HUDEP-2 (cell line): ENCODE measurements around the gene ADAR.

ENCODE experiments used
- DNase-seq, 76 experiments: peaks; one replicate each; lab custom pipeline; 2025; ENCODE audit not compliant: unreplicated experiment in 76 of 76; lab: John Stamatoyannopoulos, UW

The ADAR gene

GRCh38 chr1:154586641-154587040 is 21.3 kb downstream of the ADAR start:
- no peak for DNase-seq

DNA sequence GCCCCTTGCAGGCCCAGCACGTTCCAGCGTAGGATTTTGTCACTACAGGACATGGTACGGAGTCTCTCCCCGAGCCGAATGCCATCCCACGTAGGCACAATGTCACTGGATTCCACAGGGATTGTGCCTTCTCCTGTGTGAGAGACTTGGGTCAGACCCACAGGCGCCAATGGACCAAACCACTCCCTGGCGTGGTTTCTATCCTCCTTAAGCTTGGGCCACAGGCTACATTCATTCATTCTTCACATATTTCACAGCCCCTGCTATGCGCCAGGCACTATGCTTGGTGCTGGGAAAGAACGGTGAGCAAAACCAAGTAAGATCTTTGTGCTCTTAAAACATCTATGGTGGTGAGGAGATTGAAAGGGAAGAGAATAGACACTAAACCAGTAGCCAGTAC is 21.8 kb downstream of the ADAR start:
- DNase-seq = no peak

DNA sequence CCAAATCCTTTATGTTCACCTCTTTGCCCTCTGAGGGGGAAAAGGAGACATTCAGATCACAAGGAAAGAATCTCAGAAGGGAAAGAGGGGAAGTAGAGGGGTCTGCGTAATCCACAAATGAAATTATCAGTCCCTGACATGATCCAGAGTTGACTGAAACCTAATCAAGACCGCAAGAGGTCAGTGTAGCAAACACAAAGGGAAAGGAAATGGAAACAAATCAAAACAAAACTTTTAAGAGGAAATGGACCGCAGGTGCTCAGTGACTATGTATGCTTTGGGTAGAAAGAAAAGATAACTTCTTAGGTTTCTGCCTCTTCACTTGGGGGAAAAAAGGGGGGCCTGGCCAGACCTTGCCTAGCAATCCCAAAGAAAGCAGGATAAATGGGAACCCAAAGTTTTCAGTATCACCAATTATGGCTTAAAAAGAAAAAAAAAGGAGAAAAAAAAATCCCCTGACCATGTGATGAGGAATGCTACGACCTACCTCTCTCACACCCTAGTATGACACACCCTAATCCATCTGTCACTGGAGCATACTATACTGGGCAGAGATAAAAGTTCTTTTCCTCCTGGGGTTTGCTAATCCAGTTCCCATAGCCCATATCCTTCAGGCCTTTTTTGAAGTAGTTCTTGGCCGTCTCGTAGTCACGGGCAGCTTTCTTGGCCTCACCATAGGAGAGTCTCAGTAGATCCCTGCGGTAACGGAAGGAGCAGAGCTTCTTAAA is 23.6 kb downstream of the ADAR start:
- no peak for DNase-seq

DNA sequence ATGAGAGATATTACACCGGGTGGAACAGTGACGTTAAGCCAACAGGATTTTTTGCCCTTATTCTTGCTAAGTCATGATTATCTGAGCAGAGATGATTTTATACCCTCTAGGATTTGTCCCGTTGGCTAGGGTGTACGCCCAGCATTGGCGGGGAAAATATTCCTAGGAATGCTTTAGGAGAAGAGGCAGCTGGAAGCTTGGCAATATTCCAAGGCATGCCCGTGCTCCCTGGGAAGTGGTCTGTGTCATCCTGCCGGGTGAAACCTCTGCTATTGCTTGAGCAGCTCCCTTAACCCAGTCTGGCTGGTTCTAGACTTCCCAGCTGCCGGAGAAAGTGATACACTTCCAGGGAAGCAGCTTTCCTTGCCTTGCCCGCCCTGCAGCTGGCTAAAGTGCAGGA is 24.2 kb downstream of the ADAR start:
- DNase-seq = no peak

DNA sequence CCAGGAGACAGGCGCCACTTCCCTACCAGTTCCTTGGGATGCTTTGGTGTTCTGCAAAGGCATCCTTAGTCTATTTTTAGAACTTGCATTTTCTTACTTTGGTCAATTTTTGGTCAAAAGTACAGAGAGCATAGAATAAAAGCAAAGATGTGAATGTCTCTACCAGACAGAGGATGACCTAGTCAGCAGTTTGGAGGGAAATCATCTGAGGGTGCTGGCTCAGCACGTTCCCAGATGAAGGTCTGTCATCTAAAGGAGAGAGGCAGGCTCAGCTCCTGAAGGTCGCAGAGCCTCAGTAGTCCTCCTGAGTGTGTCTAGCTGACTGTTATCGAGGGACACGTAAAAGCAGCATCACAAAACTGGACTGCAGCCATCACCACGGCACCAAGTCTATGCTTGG is 25.1 kb downstream of the ADAR start:
- DNase-seq = no peak

GRCh38 chr1:154581766-154582165 is 26.2 kb downstream of the ADAR start:
- peak in 10 of 76 experiments; percentile 4 to 37 (median 9) for DNase-seq

- no peak for DNase-seq
Observed at GRCh38 chr1:154579374-154579773, 28.6 kb downstream of the ADAR start.

GRCh38 chr1:154578058-154578418 is 29.9 kb downstream of the ADAR start:
- DNase-seq = no peak

DNA sequence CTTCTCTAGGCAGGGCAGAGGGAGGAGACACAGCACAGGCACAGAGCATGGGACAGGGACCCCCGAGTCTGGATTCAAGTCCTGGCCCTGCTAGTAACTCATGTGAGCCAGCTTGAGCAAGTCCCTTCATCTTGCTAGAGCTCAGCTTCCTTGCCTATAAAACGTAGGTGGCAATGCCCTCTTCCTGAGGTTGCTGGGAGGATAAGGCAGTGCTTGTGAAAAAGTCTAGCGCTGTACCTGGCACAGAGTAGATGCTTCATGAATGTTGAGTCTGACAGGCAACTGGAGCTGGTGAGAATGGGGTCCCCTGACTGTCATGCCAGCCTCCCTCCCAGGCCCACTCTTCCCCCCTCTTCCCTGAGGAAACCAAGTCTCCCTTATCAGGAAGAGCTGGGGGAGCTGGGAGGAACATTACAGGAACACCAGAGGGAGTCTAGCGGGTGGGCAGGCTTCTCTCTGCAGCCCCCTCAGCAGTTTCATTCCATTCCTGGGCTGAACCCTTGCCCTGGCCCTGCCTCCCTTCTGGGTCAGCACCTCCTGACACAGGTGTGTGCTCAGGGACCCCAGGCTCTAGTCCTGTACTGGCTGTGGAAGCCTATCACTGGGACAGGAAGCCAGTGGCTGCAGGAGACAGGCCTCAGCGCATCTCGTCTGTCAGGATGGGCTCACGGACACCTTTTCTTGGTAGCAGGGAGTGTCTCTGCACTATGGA is 30.5 kb downstream of the ADAR start:
- no peak for DNase-seq

- no peak for DNase-seq
Observed at GRCh38 chr1:154575951-154576566, 31.9 kb downstream of the ADAR start.

DNA sequence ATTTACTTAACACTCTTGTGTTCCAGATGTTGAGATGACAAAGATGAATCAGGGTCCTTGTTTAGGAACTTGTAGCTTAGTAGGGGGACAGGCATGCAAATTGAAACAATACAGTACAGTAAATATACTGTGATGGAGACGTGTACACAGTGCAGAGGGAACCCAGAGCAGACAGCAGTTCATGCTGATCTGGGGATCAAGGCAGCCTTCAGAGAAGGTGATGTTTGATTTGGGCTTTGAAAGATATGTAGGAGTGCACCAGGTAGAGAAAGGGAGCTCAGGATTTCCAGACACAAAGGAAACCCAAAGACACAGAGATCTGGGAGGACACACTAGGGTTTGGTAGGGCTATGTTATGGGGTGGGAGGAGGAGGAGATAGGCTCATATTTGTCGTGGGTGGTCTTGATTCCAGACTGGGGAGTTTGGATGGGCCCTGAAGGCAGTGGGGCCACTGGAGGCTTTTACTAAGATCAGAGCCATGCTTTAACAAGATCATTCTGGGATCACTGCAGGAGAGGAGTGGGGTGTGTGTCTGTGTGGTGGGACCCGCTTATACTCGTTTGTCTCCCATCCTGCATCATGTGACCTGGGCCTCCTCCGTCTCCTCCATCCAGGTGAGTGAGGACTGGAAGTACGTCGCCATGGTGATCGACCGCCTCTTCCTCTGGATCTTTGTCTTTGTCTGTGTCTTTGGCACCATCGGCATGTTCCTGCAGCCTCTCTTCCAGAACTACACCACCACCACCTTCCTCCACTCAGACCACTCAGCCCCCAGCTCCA is 32.6 kb downstream of the ADAR start:
- DNase-seq = no peak

GRCh38 chr1:154574716-154575115 is 33.3 kb downstream of the ADAR start:
- DNase-seq = peak in 57 of 76 experiments; percentile 5 to 78 (median 36)

- no peak for DNase-seq
Observed at GRCh38 chr1:154573168-154573510, 34.8 kb downstream of the ADAR start.

DNA sequence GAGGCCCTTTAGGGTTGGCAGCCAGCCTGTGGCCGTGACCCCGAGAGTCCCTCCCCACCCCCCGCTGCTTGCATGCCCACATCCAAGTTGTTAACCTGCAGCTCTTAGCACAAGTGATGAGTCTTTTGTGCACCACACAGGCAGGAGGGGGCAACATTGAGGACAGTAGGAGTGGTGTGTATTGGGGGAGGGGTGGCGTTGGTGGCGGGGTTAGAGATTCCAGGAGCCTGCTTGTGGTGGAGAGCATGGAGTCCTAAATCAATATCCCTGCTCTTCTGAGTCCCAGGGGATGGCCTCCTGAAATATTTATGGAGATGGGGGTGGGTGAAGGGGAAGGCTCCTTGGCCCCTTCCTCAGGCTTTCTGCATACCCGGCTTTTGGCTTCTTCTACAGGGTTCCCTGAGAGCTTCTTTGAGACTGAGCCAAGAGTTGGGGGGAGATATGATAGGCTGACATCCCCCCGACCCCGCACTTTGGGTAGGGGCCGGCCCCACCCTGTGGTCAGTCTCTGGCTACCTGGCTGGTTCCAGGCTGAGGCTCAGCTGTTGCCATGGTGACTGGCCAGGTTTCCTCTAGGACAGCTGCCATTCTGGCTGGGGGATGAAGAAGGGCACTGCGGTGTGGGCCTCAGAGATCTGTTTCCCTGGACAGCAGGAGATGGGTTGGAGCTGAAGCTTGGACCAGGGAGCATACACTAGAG is 35.4 kb downstream of the ADAR start:
- no peak for DNase-seq

DNA sequence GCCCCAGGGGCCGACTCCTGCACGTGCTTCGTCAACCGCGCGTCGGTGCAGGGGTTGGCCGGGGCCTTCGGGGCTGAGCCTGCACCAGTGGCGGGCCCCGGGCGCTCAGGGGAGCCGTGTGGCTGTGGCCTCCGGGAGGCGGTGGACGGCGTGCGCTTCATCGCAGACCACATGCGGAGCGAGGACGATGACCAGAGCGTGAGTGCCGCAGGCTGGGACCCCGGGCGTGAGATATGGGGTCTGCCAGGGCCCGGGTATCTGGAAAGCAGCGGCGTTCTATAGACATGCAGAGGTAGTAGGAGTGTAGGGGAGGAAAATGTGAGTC is 36.1 kb downstream of the ADAR start:
- DNase-seq = no peak

GRCh38 chr1:154571244-154571963 is 36.6 kb downstream of the ADAR start:
- no peak for DNase-seq

GRCh38 chr1:154568157-154568815 is 39.7 kb downstream of the ADAR start:
- DNase-seq = no peak

DNA sequence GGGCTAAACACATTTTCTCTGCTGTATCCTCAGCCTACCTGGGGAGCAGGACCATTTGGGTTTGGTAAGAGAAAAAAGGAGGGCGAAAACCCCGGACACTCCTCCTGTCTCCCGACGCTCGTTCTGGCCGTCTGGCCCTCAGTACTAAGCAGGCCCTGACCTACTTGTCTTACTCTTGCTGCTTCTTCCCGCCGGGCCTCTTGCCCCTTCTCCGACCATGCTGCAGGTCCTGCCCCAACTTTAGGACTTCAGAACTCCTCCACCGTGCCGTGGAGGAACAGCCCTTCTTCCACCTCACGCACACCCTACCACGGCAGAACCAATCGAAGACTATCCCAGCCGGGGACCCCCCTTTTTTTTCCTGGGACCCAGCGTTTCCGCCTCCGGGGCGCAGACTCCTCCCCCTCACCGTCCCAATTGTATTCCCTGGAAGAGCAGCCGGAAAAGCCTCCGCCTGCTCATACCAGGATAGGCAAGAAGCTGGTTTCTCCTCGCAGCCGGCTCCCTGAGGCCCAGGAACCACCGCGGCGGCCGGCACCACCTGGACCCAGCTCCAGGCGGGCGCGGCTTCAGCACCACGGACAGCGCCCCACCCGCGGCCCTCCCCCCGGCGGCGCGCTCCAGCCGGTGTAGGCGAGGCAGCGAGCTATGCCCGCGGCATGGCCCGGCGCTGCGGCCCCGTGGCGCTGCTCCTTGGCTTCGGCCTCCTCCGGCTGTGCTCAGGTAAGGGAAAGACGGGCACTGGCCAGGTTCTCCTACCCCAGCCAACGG is 40.4 kb downstream of the ADAR start, which contains the start of gene CHRNB2:
CHRNB2 (plus strand) TSS at position 393 of the 771 bp plus-strand sequence; CDS start at position 660, 267 bp downstream.
- peak in 54 of 76 experiments; percentile 1 to 64 (median 36) for DNase-seq

DNA sequence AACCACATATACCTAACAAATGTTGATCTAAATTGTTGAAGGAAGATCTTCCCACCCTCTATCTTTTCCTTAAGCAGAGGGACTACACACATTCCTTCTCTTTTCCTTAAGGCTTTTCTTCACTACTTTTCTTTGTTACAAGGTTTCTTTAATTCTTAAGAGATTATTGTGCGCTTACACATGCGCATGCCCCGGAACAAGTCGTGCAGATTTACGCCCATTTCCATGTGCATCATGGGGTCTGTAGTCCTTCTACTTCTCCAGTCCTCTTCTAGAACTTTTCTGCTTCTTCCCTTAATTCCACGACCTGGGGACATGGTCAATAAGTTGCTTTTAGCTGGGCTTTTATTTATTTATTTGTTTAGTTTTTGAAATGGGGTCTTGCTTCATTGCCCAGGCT is 42.1 kb downstream of the ADAR start:
- DNase-seq = no peak
